Left kidney (tissue), 8 donors: ENCODE results near the gene PRXL2A. TPM values are rescaled to one million over a fixed set of nuclear protein-coding genes. Genes with fewer than 3 reads are reported as not detected.
"Not testable (repeated sequence)": the region's sequence is repeated elsewhere in the genome, so short reads cannot be mapped to it uniquely, and the experiment has no call there.

Experiments
- DNase-seq: peaks from one replicate; pipeline ENCODE4 v3.0.0-alpha.2; 2013
- long read RNA-seq, 8 donors: transcript quantifications; one replicate each; lab custom pipeline, GENCODE V29; 2026
- polyA plus RNA-seq: library from polyadenylated mRNA; unstranded; fragments of 120-200 nt; gene quantifications from one replicate; pipeline ENCODE4 v1.2.1, GENCODE V29; 2013; ENCODE audit not compliant: insufficient read length

The PRXL2A gene, protein sequence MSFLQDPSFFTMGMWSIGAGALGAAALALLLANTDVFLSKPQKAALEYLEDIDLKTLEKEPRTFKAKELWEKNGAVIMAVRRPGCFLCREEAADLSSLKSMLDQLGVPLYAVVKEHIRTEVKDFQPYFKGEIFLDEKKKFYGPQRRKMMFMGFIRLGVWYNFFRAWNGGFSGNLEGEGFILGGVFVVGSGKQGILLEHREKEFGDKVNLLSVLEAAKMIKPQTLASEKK
- 118 TPM for polyA plus RNA-seq
- long read RNA-seq, donor 1, full-length matches to known transcripts: 82 of 99 reads
- long read RNA-seq, donor 1, partial matches to known transcripts: 17 of 99 reads
- long read RNA-seq, donor 1, other reads (novel, unspliced or antisense): 0 of 99 reads
- long read RNA-seq, donor 2, full-length matches to known transcripts: 67 of 85 reads
- long read RNA-seq, donor 2, partial matches to known transcripts: 18 of 85 reads
- long read RNA-seq, donor 2, other reads (novel, unspliced or antisense): 0 of 85 reads
- long read RNA-seq, donor 3, full-length matches to known transcripts: 63 of 110 reads
- long read RNA-seq, donor 3, partial matches to known transcripts: 47 of 110 reads
- long read RNA-seq, donor 3, other reads (novel, unspliced or antisense): 0 of 110 reads
- long read RNA-seq, donor 4, full-length matches to known transcripts: 7 of 7 reads
- long read RNA-seq, donor 4, partial matches to known transcripts: 0 of 7 reads
- long read RNA-seq, donor 4, other reads (novel, unspliced or antisense): 0 of 7 reads
- long read RNA-seq, donor 5, full-length matches to known transcripts: 103 of 138 reads
- long read RNA-seq, donor 5, partial matches to known transcripts: 35 of 138 reads
- long read RNA-seq, donor 5, other reads (novel, unspliced or antisense): 0 of 138 reads
- long read RNA-seq, donor 6, full-length matches to known transcripts: 88 of 111 reads
- long read RNA-seq, donor 6, partial matches to known transcripts: 23 of 111 reads
- long read RNA-seq, donor 6, other reads (novel, unspliced or antisense): 0 of 111 reads
- long read RNA-seq, donor 7, full-length matches to known transcripts: 60 of 74 reads
- long read RNA-seq, donor 7, partial matches to known transcripts: 14 of 74 reads
- long read RNA-seq, donor 7, other reads (novel, unspliced or antisense): 0 of 74 reads
- long read RNA-seq, donor 8, full-length matches to known transcripts: 36 of 48 reads
- long read RNA-seq, donor 8, partial matches to known transcripts: 12 of 48 reads
- long read RNA-seq, donor 8, other reads (novel, unspliced or antisense): 0 of 48 reads

DNA sequence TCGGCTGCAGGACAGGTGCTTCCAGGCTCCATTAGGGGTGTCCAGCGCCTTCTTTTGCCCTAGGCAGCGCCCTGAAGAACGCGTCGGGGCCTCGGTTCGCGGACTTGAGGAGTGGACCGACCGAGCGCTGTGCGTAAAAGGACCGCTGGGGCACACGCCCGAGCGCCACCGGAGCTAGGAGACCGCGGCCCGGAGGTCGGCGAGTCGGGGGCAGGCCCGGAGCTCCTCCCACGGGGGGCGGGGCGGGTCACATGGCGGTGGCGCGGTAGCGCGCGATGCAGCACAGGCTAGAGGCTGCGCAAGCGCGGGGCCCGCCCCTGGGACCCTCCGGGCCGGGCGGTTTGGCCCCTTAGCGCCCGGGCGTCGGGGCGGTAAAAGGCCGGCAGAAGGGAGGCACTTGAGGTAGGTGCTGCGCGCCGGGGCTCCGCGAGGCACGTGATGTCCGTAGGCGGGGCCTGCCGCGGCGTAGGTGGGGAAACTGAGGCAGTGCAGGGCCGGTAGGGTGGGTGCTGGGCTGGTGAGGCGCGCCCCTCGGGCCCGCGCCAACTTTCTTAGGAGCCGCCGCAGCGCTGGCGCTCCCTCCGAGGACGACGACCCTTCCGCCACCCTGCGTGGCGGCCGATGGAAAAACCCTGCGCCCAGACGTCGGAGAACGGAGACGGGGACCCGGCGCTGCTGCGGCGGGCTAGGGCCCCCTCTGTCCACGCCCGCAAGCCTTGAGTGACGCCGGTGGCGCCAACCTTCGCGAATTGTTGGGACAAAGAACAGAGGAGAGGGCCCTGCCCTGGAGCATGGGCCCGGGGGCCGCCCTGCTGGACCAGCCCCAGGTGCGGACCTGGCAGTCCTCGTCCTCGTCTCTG is at the start of gene PRXL2A:
Gene PRXL2A, plus strand, starts transcription at position 310 of the 860 bp plus-strand sequence. CDS start 11,917 bp downstream, outside the sequence.
- peak; percentile 87 for DNase-seq

GRCh38 chr10:80358925-80359324 is 49.4 kb upstream of the PRXL2A start:
- DNase-seq: not testable (repeated sequence)

DNA sequence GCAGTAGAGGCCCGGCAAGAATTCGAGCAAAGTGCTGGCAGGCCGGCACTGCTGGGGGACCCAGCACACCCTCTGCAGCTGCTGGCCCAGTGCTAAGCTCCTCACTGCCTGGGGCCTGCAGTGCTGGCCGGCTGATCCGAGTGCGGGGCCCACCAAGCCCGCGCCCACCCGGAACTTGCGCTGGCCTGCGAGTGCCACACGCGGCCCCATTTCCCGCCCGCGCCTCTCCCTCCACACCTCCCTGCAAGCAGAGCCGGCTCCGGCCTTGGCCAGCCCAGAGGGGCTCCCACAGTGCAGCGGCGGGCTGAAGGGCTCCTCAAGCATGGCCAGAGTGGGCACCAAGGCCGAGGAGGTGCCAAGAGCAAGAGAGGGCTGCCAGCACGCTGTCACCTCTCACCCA is 48.7 kb upstream of the PRXL2A start:
- DNase-seq: no peak

DNA sequence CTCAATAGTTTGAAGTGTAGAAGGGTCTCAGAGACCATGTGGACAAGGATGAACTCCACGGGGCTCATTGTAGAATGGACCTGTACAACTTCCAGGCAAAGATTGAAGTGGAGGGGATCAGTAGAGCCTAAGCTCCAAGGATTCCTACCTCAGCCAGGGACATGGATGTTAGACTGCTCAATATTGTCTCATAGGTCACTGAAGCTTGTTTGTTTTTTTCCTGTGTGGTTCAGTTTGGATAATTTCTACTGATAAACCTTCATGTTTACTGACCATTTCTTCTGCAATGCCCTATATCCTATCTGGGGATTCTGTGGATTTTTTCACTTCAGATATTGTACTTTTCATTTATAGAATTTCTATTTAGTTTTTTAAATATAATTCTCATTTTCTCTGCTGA is 42.8 kb upstream of the PRXL2A start:
- no peak for DNase-seq

DNA sequence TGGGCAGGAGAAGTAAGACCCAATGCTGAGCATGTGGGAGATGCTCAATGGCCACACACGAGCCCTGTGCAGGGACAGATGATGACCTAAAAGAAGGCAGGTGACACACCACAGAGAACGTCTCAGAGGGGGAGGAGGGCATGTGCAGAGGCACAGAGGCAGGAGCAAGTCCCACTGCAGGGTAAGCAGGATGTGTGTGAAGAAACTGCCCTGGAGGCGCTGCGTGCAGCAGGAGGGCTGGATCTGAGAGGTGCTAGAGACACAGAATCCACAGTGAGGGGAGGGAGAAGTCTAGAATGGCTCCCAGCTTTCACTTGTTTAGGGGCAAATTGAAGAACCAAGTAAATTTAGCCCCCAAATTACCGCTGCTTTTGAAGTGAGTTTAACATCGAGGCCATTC is 36.9 kb upstream of the PRXL2A start:
- DNase-seq: no peak

DNA sequence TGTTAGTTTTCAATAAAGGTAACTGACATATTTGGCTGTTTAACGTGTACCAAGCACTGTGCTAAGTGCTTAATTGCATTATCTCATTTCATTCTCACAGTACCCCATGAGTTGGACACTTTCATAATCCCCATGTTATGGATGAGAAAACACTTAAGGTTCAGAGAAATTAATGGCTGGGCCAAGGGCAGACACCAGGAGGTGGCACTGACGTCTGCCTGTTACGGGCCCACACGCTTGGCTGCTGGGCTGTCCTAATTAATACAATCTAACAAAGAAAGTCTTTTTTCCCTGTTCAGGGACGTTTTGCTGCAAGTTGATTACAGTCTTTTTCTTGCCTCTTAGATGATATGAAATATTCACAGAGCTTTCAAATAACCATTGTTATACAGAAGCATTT is 35.7 kb upstream of the PRXL2A start:
- DNase-seq: no peak

DNA sequence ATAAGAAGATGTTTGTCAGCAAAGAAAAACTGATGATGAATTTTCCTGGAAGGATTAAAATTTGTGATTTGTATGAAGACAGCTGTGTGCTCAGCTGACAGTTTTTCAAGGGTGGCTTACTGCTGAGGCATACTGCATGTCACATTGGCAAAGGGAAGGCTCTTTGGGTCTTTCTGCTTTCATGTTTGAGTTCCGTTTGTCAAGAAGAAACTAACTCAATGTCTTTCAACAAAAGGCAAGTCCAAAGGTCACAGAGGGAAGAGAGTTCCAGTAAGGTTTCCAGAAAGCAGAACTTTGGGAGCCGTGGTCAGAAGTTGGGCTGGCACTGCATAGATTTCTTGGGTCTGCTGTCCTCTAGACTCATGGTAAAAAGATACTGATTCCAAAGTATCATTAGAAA is 34.8 kb upstream of the PRXL2A start:
- DNase-seq: no peak

GRCh38 chr10:80379701-80380100 is 28.6 kb upstream of the PRXL2A start:
- DNase-seq: no peak

DNA sequence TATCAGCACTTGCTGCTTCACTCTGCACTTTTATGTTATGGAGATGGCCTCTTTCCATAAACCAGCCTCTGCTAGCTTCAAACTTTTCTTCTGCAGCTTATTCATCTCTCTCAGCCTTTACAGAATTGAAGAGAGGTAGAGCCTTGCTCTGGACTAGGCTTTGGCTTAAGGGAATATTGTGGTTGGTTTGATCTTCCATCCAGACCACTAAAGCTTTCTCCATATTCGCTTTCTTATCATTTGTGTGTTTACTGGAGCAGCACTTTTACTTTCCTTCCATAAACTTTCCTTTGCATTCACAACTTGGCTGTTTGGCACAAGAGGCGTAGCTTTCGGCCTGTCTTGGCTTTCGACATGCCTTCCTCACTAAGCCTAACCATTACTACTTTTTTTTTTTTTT is 28.2 kb upstream of the PRXL2A start:
- no peak for DNase-seq

DNA sequence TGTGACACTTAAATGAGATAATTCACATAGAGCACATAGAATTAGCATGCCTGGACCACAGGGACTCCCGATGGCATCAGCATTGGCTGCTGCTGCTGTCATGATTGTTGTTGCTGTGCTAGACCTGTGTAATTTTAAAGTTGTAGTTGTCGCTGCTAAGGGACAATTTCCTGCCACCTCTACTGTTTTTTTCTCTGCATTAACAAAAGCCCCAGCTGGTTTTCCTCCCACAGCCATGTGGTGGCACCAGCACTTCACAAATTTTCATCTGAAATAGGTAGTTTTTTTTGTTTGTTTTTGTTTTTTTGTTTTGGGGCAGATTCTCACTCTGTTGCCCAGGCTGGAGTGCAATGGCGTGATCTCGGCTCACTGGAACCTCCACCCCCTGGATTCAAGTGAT is 25.4 kb upstream of the PRXL2A start:
- DNase-seq: peak; percentile 57

- DNase-seq: no peak
These were observed 17.6 kb upstream of the PRXL2A start for GRCh38 chr10:80390740-80391139.

DNA sequence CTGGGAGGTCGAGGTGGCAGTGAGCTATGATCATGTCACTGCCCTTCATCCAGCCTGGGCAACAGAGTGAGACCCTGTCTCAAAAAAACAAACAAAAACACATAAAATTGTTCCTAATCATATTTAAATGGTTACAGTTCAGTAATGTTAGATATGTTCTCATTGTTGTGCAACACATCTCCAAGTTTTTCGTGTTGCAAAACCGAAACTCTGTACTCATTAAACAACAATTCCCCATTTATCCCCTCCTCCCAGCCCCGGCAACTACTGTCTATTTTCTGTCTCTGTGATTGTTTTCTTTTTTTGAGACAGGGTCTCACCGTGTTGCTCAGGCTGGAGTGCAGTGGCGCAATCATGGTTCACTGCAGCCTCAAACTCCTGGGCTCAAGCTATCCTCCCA is 16.1 kb upstream of the PRXL2A start:
- no peak for DNase-seq

GRCh38 chr10:80394358-80394916 is 13.9 kb upstream of the PRXL2A start:
- no peak for DNase-seq

GRCh38 chr10:80397014-80397413 is 11.3 kb upstream of the PRXL2A start:
- no peak for DNase-seq

- no peak for DNase-seq
These were observed 8.1 kb upstream of the PRXL2A start for GRCh38 chr10:80400136-80400804.

DNA sequence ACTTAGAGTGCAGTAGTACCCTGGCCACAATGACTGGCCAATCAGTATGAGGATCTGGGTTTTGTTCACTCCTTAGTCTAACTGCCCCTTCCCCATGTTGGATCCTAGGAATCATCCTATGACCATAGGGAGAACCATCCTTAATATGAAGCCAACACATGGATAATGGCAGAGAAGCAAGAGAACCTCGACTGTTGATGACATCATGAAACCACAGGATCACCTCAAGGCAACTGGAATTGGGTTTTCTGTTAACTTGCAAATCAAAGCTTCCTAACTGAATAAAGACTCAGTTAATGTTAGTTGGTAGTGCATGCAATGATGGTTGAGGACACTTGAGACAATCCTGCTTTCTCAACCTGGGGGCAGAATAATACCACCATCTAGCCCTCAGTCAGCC is 3.3 kb upstream of the PRXL2A start:
- DNase-seq: no peak

- DNase-seq: no peak
These were observed 2.7 kb upstream of the PRXL2A start for GRCh38 chr10:80405626-80406025.

DNA sequence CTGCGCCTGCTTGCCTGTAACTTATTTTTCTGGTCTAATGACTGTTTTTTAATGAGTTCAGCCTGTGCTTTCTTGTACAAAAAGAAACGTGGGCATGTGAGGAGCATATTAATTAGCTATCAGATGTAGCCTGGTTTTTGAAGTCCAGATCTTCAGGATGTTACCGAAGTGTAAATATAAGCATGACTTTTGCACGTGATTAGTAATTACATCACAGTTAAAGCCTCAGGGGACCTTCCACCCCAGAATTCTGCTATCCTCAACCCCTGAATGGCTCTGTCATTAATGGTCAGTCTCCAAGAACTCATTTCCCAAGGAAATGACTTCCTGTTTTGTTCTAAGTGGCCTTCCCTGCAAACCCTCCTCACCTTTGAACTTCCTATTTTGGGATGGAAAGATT is 2.1 kb upstream of the PRXL2A start:
- no peak for DNase-seq

DNA sequence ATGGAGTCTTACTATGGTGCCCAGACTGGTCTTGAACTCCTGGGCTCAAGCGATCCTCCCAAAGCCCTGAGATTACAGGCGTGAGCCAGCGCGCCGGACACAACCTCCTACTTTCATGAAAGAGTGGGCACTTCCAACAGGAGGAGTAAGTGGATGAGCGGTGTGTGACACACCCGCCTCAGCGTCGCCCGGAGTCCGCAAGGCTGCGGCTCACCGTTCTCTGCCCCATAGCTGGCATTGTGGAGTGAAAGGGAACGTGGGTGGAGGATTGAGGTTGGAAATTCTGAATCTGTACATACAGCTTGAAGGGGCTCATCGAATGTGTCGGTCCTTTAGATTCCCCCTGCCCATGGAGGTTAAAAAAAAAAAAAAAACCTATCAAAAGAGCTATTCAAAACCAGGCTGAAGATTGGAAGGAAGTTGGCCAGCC is 524 bp upstream of the PRXL2A start:
- DNase-seq: no peak

GRCh38 chr10:80409121-80409520 is 770 bp downstream of the PRXL2A start:
- DNase-seq: no peak
